Upper lobe of right lung (tissue), 1 donor: ENCODE data around the gene CDC42BPA. TPM values are rescaled to one million over a fixed set of nuclear protein-coding genes. Genes with fewer than 3 reads are reported as not detected.
"Not testable (repeated sequence)": the region's sequence is repeated elsewhere in the genome, so short reads cannot be mapped to it uniquely, and the experiment has no call there.

Source experiments
- ATAC-seq: fragments of 200-7000 bp; cut with Tn5 transposase; one replicate; pipeline ENCODE4 v1.9.1; 2020; ENCODE audit warnings: mild to moderate bottlenecking, moderate library complexity
- DNase-seq: peaks from one replicate; pipeline ENCODE4 v3.0.0-alpha.2; 2020
- H3K27ac ChIP-seq: fragments of 200-600 bp; one replicate; pipeline ENCODE4 v1.8.0; 2022
- H3K27me3 ChIP-seq: fragments of 200-600 bp; one replicate; pipeline ENCODE4 v1.8.0; 2022; ENCODE audit warnings: mild to moderate bottlenecking
- H3K36me3 ChIP-seq: fragments of 200-600 bp; one replicate; pipeline ENCODE4 v1.8.0; 2022
- H3K4me1 ChIP-seq: fragments of 200-600 bp; one replicate; pipeline ENCODE4 v1.8.0; 2022
- H3K4me3 ChIP-seq: fragments of 200-600 bp; one replicate; pipeline ENCODE4 v1.8.0; 2022; ENCODE audit warnings: mild to moderate bottlenecking
- H3K9me3 ChIP-seq: fragments of 200-600 bp; one replicate; pipeline ENCODE4 v1.8.0; 2022
- intact Hi-C: fragments of 100-400 bp; cut with DNase I; formaldehyde crosslinking; loops from one replicate; pipeline ENCODE4 v1.11.0; 2022
- total RNA-seq: library from RNA; stranded (reverse); fragmentation: NEBNext Ultra II Directional; extraction: Animal tissue kit (Norgen Biotek cat#: 25700); gene quantifications from one replicate; pipeline ENCODE4 v1.2.1, GENCODE V29; 2021
- TF ChIP-seq, protein P1 (sequence below): fragments of 200-600 bp; IDR thresholded peaks from one replicate; pipeline ENCODE4 v1.8.0; 2022; ENCODE audit warnings: antibody characterized with exemption
- donor health status: DM: no; HTN: yes; CAD: no; lungs with severe emphysema.

Gene CDC42BPA
- total RNA-seq, 1 donor from 2014 or later: 41.8 TPM

DNA sequence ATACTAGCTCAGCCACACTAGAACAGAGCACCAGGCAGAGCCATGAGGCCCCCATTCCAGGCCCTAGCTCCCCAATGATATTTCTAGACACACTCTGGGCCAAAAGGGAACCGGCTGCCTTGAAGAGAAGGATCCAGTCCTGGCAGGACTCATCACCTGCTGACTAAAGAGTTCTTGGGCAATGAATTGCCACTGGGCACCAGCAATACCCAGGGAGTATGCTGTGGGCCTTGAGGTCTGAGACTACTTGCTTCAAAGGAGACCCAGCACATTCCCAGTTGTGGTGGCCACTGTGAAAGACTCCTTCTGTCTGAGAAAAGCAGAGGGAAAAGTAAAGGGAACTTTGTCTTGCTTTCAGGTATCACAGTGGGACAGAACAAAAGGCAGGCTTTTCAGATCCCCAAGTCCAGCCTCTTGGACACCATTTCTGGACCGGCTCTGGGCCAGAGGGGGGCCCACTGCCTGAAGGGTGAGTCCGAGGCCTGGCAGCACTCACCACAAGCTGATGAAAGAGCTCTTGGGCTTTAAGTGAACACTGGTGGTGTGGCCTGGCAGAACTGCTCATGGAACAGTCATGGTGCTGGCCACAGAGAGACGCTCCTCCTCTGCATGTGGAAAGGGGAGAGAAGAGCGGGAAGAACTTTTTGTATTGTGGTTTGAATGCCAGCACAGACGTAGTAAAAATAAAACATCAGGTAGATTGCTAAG lies 72.5 kb downstream of the CDC42BPA start:
- Histone ChIP-seq H3K27ac (no peak overlapping the region), H3K9me3 (no peaks in the 10 kb centered on the region), H3K36me3 (no peaks in the 10 kb centered on the region), H3K27me3 (no peaks in the 10 kb centered on the region), H3K4me1 (no peaks in the 10 kb centered on the region), H3K4me3 (no peak overlapping the region)
- no peak for ATAC-seq
- intact Hi-C loops: no loop called here
- TF ChIP-seq, protein P1, sequence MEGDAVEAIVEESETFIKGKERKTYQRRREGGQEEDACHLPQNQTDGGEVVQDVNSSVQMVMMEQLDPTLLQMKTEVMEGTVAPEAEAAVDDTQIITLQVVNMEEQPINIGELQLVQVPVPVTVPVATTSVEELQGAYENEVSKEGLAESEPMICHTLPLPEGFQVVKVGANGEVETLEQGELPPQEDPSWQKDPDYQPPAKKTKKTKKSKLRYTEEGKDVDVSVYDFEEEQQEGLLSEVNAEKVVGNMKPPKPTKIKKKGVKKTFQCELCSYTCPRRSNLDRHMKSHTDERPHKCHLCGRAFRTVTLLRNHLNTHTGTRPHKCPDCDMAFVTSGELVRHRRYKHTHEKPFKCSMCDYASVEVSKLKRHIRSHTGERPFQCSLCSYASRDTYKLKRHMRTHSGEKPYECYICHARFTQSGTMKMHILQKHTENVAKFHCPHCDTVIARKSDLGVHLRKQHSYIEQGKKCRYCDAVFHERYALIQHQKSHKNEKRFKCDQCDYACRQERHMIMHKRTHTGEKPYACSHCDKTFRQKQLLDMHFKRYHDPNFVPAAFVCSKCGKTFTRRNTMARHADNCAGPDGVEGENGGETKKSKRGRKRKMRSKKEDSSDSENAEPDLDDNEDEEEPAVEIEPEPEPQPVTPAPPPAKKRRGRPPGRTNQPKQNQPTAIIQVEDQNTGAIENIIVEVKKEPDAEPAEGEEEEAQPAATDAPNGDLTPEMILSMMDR: no peak
- no peak for DNase-seq

DNA sequence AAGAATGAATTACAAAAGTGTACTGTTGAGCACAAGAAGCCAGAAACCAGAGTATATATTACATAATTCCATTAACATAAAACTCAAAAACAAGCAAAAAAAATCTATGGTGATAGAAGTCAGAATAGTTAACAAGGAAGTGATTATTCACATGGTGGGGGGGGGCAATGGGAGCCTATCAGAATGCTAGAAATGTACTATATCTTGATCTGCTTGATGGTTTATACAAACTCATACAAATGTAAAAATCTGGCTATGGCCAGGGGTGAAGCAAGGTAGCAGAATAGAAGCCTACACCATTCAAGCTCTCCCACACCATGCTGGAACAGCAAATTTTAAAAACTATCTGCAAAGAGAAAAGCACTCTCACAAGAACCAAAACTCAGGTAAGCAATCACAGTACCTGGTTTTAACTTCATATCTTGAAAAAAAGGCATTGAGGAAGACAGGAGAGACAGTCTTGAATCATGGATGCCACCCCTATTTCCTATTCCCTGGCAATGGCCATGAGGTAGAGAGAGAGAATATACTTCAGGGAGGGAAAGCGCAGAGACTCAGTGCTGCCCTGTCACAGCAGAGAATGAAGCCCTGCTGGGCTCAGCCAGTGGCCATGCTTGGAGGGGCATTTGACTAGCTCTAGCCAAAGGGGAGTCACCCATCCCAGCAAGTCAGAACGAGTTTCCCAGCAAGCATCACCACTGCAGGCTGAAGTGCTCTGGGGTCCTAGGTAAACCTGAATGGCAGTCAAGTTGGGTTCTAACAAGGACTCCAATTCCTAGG lies 73.8 kb downstream of the CDC42BPA start:
- intact Hi-C loops: no loop called here
- Histone ChIP-seq H3K27ac (no peak overlapping the region), H3K27me3 (no peaks in the 10 kb centered on the region), H3K4me3 (no peak overlapping the region), H3K4me1 (no peaks in the 10 kb centered on the region), H3K9me3 (no peaks in the 10 kb centered on the region), H3K36me3 (no peaks in the 10 kb centered on the region)
- no peak for DNase-seq
- no peak for ATAC-seq
- TF ChIP-seq, protein P1: no peak

DNA sequence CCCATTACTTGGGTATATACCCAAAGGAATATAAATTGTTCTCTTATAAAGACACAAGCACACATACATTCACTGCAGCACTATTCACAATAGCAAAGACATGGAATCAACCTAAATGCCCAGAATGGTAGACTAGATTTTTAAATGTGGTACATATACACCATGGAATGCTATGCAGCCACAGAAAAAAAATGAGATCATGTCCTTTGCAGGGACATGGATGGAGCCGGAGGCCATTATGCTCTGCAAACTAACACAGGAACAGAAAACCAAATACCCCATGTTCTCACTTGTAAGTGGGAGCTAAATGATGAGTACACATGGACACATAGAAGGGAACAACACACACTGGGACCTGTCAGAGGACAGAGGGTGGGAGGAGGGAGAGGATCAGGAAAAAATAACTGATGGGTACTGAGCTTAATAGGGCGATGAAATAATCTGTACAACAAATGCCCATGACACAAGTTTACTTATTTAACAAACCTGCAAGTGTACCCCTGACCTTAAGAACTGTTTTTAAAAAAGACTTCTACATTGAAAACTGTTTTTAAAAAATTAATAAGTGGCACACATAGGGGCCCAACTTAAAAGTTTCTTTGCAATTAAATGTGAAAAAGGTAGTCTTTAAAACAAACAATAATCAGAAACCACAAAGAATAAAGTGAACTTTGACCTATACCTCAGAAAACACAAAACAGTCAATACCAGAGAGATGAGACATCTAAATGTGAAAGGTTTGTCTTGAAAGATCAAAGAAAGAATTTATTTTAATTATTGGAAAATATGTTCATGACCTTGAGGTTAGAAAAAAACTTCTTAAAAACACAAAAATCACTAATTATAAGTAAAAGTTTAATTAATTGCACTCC lies 75.2 kb downstream of the CDC42BPA start:
- no peaks in the 10 kb centered on the region for H3K4me1 ChIP-seq
- DNase-seq: no peak
- H3K36me3 ChIP-seq: no peaks in the 10 kb centered on the region
- no peak overlapping the region for H3K4me3 ChIP-seq
- ATAC-seq: no peak
- H3K27me3 ChIP-seq: no peaks in the 10 kb centered on the region
- no peak overlapping the region for H3K27ac ChIP-seq
- TF ChIP-seq, protein P1: no peak
- intact Hi-C loops: no loop called here
- no peaks in the 10 kb centered on the region for H3K9me3 ChIP-seq

DNA sequence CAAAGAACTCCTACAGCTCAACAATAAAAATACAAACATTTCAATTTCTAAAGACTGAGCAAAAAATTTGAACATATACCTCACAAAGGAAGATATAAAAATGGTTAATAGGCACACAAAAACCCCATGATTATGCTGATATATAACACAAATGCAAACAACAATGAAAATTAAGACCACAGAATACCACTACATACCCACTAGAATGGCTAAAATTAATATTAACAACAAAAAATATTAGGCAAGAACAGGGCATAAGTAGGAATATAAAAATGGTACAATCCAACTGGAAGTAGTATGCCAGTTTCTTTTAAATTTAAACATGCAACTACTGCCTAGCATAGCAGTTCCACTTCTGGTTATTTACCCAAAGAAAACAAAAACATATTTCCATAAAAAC lies 77.3 kb downstream of the CDC42BPA start:
- no peaks in the 10 kb centered on the region for H3K36me3 ChIP-seq
- H3K9me3 ChIP-seq: no peaks in the 10 kb centered on the region
- DNase-seq: no peak
- TF ChIP-seq, protein P1: no peak
- H3K4me3 ChIP-seq: no peak overlapping the region
- no peaks in the 10 kb centered on the region for H3K27me3 ChIP-seq
- ATAC-seq: no peak
- intact Hi-C loops: no loop called here
- H3K27ac ChIP-seq: no peak overlapping the region
- no peaks in the 10 kb centered on the region for H3K4me1 ChIP-seq

DNA sequence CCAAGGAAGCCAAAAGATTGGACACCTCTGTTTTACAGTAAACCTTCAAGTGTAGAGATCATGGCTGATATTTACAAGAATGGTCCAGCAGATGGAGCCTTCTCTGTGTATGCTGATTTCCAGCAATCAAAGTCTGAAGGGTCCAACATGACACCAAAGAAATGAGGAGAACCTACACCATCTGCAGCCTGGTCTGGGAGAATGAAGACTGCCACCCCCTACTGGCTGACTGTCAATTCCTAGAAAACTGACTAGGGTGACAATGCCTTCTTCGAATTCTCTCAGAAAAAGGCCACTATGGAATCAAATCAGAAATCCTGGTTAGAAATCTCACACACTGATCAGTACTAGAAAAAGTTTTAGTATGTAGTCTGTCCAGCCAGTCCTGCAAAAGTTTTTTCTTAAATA lies 83.3 kb downstream of the CDC42BPA start:
- no peaks in the 10 kb centered on the region for H3K9me3 ChIP-seq
- no peaks in the 10 kb centered on the region for H3K27me3 ChIP-seq
- H3K27ac ChIP-seq: no peak overlapping the region
- TF ChIP-seq, protein P1: peak; percentile 40
- peak; percentile 71 for ATAC-seq
- no peaks in the 10 kb centered on the region for H3K36me3 ChIP-seq
- H3K4me3 ChIP-seq: no peak overlapping the region
- no peaks in the 10 kb centered on the region for H3K4me1 ChIP-seq
- intact Hi-C loops: no loop called here
- no peak for DNase-seq

DNA sequence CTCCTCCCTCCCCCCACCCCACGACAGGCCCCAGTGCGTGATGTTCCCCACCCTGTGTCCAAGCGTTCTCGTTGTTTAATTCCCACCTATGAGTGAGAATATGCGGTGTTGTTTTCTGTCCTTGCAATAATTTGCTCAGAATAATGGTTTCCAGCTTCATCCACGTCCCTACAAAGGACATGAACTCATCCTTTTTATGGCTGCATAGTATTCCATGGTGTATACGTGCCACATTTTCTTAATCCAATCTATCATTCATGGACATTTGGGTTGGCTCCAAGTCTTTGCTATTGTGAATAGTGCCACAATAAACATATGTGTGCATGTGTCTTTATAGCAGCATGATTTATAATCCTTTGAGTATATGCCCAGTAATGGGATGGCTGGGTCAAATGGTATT lies 87.2 kb downstream of the CDC42BPA start:
- H3K4me1 ChIP-seq, H3K36me3 ChIP-seq, H3K9me3 ChIP-seq, intact Hi-C loops, H3K27ac ChIP-seq, DNase-seq, H3K4me3 ChIP-seq, ATAC-seq, H3K27me3 ChIP-seq: not testable (repeated sequence)
